ENCODE data around the gene SELENOS. TPM values are rescaled to one million over a fixed set of nuclear protein-coding genes. Genes with fewer than 3 reads are reported as not detected.

Gene SELENOS
- total RNA-seq, 4 donors from 2014 or later = 50.4 to 77.3 (median 65.6) TPM

GRCh38 chr15:101276501-101277037, 716 bp downstream of the SELENOS start:
- H3K9me3 ChIP-seq = no peaks in the 10 kb centered on the region
- H3K36me3 ChIP-seq = peaks cover 47 to 53% of the 10 kb centered on the region in 2 donors
- no peaks in the 10 kb centered on the region for H3K27me3 ChIP-seq
- TF ChIP-seq, protein P1, sequence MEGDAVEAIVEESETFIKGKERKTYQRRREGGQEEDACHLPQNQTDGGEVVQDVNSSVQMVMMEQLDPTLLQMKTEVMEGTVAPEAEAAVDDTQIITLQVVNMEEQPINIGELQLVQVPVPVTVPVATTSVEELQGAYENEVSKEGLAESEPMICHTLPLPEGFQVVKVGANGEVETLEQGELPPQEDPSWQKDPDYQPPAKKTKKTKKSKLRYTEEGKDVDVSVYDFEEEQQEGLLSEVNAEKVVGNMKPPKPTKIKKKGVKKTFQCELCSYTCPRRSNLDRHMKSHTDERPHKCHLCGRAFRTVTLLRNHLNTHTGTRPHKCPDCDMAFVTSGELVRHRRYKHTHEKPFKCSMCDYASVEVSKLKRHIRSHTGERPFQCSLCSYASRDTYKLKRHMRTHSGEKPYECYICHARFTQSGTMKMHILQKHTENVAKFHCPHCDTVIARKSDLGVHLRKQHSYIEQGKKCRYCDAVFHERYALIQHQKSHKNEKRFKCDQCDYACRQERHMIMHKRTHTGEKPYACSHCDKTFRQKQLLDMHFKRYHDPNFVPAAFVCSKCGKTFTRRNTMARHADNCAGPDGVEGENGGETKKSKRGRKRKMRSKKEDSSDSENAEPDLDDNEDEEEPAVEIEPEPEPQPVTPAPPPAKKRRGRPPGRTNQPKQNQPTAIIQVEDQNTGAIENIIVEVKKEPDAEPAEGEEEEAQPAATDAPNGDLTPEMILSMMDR (IDR thresholded peaks at IDR 0.05) = peak in 2 of 6 experiments; percentile 7 to 17
- TF ChIP-seq POLR2A (IDR thresholded peaks at IDR 0.05) = no peak
- peaks cover 9 to 14% of the 10 kb centered on the region in 2 donors for H3K4me1 ChIP-seq
- H3K27ac ChIP-seq = peak overlapping the region; percentile 72 to 88 (median 83)
- 17% methylated on average over 14 of the region's 14 CpGs for WGBS, 2 donors
- peak overlapping the region; percentile 84 to 91 (median 90) for H3K4me3 ChIP-seq (replicated peaks in 1 of 3)
- intact Hi-C loops (cut with DNase I) = no loop called here
- no peak for DNase-seq

DNA sequence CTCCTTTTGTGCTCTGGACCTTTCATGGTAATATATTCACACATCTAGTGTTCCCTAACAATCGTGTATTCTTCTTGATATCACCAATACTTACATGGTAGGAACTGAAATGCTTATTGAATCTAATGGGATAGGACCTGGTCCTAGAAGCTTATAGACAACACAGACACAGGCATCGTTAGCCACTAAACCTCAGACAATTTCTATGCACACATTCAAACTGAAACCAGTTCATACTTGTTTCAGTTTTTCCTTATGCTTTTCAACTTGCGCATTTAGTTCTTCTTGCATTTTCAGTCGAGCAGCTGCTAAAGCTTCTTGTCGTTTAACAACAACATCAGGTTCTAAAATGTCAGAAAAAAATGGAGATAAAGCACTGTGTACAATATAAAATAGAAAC, 2.3 kb downstream of the SELENOS start:
- Histone ChIP-seq H3K36me3 (peaks cover 49 to 53% of the 10 kb centered on the region in 2 donors), H3K4me3 (replicated peaks in 1 of 3) (no peak overlapping the region), H3K27me3 (no peaks in the 10 kb centered on the region), H3K27ac (no peak overlapping the region), H3K4me1 (peaks cover 9 to 14% of the 10 kb centered on the region in 2 donors), H3K9me3 (no peaks in the 10 kb centered on the region)
- intact Hi-C loops (cut with DNase I) = no loop called here
- no peak for DNase-seq
- TF ChIP-seq, protein P1 (IDR thresholded peaks at IDR 0.05) = no peak
- no peak for TF ChIP-seq POLR2A (IDR thresholded peaks at IDR 0.05)
- WGBS, 2 donors = 89 to 90% methylated on average over 5 of the region's 5 CpGs

- DNase-seq = no peak
- Histone ChIP-seq H3K27ac (no peak overlapping the region), H3K9me3 (no peaks in the 10 kb centered on the region), H3K27me3 (no peaks in the 10 kb centered on the region), H3K4me3 (replicated peaks in 1 of 3) (no peak overlapping the region), H3K36me3 (peaks cover 54 to 59% of the 10 kb centered on the region in 2 donors), H3K4me1 (peaks cover 9 to 14% of the 10 kb centered on the region in 2 donors)
- no peak for TF ChIP-seq POLR2A (IDR thresholded peaks at IDR 0.05)
- TF ChIP-seq, protein P1 (IDR thresholded peaks at IDR 0.05) = no peak
- intact Hi-C loops (cut with DNase I) = loop anchor here (5.0 kb wide), 1 partner anchor 351 kb away; no protein-coding TSS in a partner anchor
- 77 to 86% methylated on average over 5 of the region's 5 CpGs for WGBS, 2 donors
Measured at GRCh38 chr15:101273534-101273933, 3.8 kb downstream of the SELENOS start.

- no peaks in the 10 kb centered on the region for H3K27me3 ChIP-seq
Measured at GRCh38 chr15:101272584-101272983, 4.7 kb downstream of the SELENOS start.

More at GRCh38 chr15:101272584-101272983, 4.7 kb downstream of the SELENOS start:
- no peak for DNase-seq
- intact Hi-C loops (cut with DNase I) = loop anchor here (5.0 kb wide), 1 partner anchor 350 kb away; no protein-coding TSS in a partner anchor
- 89 to 95% methylated on average over 9 of the region's 9 CpGs for WGBS, 2 donors
- Histone ChIP-seq H3K27ac (no peak overlapping the region), H3K4me1 (peaks cover 9 to 11% of the 10 kb centered on the region in 2 donors), H3K36me3 (peaks cover 54 to 59% of the 10 kb centered on the region in 2 donors), H3K4me3 (replicated peaks in 1 of 3) (no peak overlapping the region), H3K9me3 (no peaks in the 10 kb centered on the region)
- TF ChIP-seq, protein P1 (IDR thresholded peaks at IDR 0.05) = no peak
- no peak for TF ChIP-seq POLR2A (IDR thresholded peaks at IDR 0.05)

Measured in thyroid gland (tissue), 4 donors.